MM.1S (cell line): ENCODE data around the gene PPME1.

Source experiments
- DNase-seq: peaks from one replicate; pipeline ENCODE4 v3.0.0-alpha.2; 2015
- H2AFZ ChIP-seq: fragments of 300-600 bp; sonication (generic); 2 replicates; pipeline ENCODE4 v1.6.0; 2016; ENCODE audit warnings: antibody characterized with exemption, low read length
- H3F3A ChIP-seq: fragments of 300-600 bp; sonication (generic); 2 replicates; pipeline ENCODE4 v1.6.1; 2016; ENCODE audit warnings: mild to moderate bottlenecking, antibody characterized with exemption, low read length, moderate library complexity, mixed read lengths; ENCODE audit not compliant: insufficient read depth
- H3K27ac ChIP-seq: fragments of 300-600 bp; sonication (generic); 2 replicates; pipeline ENCODE4 v1.5.1; 2016; ENCODE audit warnings: mild to moderate bottlenecking, low read length
- H3K27me3 ChIP-seq: fragments of 300-600 bp; sonication (generic); replicated peaks from 2 replicates; pipeline ENCODE4 v1.6.0; 2016; ENCODE audit warnings: low read length; ENCODE audit not compliant: insufficient read depth
- H3K36me3 ChIP-seq: fragments of 300-600 bp; sonication (generic); replicated peaks from 2 replicates; pipeline ENCODE4 v1.6.1; 2016; ENCODE audit warnings: mild to moderate bottlenecking, low read length, mixed read lengths; ENCODE audit not compliant: insufficient read depth
- H3K4me1 ChIP-seq: fragments of 300-600 bp; sonication (generic); 2 replicates; pipeline ENCODE4 v1.6.1; 2016; ENCODE audit warnings: low read length, mixed read lengths
- H3K4me2 ChIP-seq: fragments of 300-600 bp; sonication (generic); 2 replicates; pipeline ENCODE4 v1.6.0; 2016; ENCODE audit warnings: low read depth, low read length
- H3K4me3 ChIP-seq: fragments of 300-600 bp; sonication (generic); 2 replicates; pipeline ENCODE4 v1.5.1; 2016; ENCODE audit warnings: low read length, mixed read lengths
- H3K79me2 ChIP-seq: fragments of 300-600 bp; sonication (generic); 2 replicates; pipeline ENCODE4 v1.6.1; 2016; ENCODE audit warnings: mixed run types, low read length, mixed read lengths
- H3K9ac ChIP-seq: fragments of 300-600 bp; sonication (generic); 2 replicates; pipeline ENCODE4 v1.6.1; 2016; ENCODE audit warnings: low read length, mixed read lengths
- H3K9me2 ChIP-seq: fragments of 300-600 bp; sonication (generic); replicated peaks from 2 replicates; pipeline ENCODE4 v1.6.1; 2016; ENCODE audit warnings: mild to moderate bottlenecking, low read length, mixed read lengths; ENCODE audit not compliant: insufficient read depth
- H3K9me3 ChIP-seq: fragments of 300-600 bp; sonication (generic); replicated peaks from 2 replicates; pipeline ENCODE4 v1.6.1; 2016; ENCODE audit warnings: mild to moderate bottlenecking, low read length, mixed read lengths; ENCODE audit not compliant: insufficient read depth
- H4K20me1 ChIP-seq: fragments of 300-600 bp; sonication (generic); 2 replicates; pipeline ENCODE4 v1.6.1; 2016; ENCODE audit warnings: mild to moderate bottlenecking, low read length, moderate library complexity, mixed read lengths; ENCODE audit not compliant: insufficient read depth
- EZH2 ChIP-seq: fragments of 300-600 bp; sonication (generic); optimal IDR thresholded peaks from 2 replicates; pipeline ENCODE3; 2017; ENCODE audit warnings: low read depth, mild to moderate bottlenecking, antibody characterized with exemption, low read length, mixed read lengths
- EZH2phosphoT487 ChIP-seq: fragments of 300-600 bp; sonication (generic); IDR thresholded peaks from 2 replicates; pipeline ENCODE4 v1.6.1; 2018; ENCODE audit warnings: antibody characterized with exemption, low read length
- TF ChIP-seq, protein P1 (sequence below): fragments of 300-600 bp; sonication (generic); IDR thresholded peaks from 2 replicates; pipeline ENCODE4 v1.5.1; 2016; ENCODE audit warnings: antibody characterized with exemption, low read length, mixed read lengths

The PPME1 gene

GRCh38 chr11:74283580-74284180, 112.6 kb downstream of the PPME1 start:
- H3K4me3 ChIP-seq = no peak overlapping the region
- H3K27me3 ChIP-seq = no peaks in the 10 kb centered on the region
- H3K9me3 ChIP-seq = no peaks in the 10 kb centered on the region
- TF ChIP-seq EZH2 = no peak
- TF ChIP-seq, protein P1, sequence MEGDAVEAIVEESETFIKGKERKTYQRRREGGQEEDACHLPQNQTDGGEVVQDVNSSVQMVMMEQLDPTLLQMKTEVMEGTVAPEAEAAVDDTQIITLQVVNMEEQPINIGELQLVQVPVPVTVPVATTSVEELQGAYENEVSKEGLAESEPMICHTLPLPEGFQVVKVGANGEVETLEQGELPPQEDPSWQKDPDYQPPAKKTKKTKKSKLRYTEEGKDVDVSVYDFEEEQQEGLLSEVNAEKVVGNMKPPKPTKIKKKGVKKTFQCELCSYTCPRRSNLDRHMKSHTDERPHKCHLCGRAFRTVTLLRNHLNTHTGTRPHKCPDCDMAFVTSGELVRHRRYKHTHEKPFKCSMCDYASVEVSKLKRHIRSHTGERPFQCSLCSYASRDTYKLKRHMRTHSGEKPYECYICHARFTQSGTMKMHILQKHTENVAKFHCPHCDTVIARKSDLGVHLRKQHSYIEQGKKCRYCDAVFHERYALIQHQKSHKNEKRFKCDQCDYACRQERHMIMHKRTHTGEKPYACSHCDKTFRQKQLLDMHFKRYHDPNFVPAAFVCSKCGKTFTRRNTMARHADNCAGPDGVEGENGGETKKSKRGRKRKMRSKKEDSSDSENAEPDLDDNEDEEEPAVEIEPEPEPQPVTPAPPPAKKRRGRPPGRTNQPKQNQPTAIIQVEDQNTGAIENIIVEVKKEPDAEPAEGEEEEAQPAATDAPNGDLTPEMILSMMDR = no peak
- no peak for TF ChIP-seq EZH2phosphoT487
- H3K79me2 ChIP-seq = no peaks in the 10 kb centered on the region
- H4K20me1 ChIP-seq = no peaks in the 10 kb centered on the region
- no peak for DNase-seq
- H3K9ac ChIP-seq = no peak overlapping the region
- H3K4me1 ChIP-seq = no peaks in the 10 kb centered on the region
- H3K36me3 ChIP-seq = no peaks in the 10 kb centered on the region
- H3F3A ChIP-seq = no peaks in the 10 kb centered on the region
- no peak overlapping the region for H3K27ac ChIP-seq
- H3K9me2 ChIP-seq = no peaks in the 10 kb centered on the region
- no peak overlapping the region for H2AFZ ChIP-seq
- H3K4me2 ChIP-seq = no peak overlapping the region

DNA sequence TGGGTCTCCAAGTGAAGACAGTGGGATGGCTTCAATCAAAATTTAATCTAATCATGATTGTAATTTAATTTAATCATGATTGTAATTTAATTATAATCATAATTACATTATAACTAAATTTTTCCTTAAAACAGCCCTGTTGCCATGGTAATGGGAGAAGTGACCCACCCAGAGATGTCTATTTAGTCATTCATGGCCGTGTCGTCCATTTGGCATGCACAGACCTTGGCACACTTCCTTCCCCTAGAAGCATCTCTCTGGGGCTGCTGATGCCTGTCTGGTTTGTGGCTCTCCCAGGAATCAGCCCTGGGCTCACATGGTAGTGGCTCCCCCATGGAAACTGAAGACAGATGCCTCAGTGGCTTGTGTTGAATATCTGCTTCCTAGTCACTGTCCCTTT, 113.4 kb downstream of the PPME1 start:
- Histone ChIP-seq H3K36me3 (no peaks in the 10 kb centered on the region), H3K9me3 (no peaks in the 10 kb centered on the region), H3K4me2 (no peak overlapping the region), H3F3A (no peaks in the 10 kb centered on the region), H3K4me1 (no peaks in the 10 kb centered on the region), H3K27me3 (no peaks in the 10 kb centered on the region), H3K9me2 (no peaks in the 10 kb centered on the region), H2AFZ (no peak overlapping the region), H3K27ac (no peak overlapping the region), H3K4me3 (no peak overlapping the region), H3K9ac (no peak overlapping the region), H3K79me2 (no peaks in the 10 kb centered on the region), H4K20me1 (no peaks in the 10 kb centered on the region)
- no peak for TF ChIP-seq EZH2
- TF ChIP-seq, protein P1 = no peak
- TF ChIP-seq EZH2phosphoT487 = no peak
- DNase-seq = no peak

DNA sequence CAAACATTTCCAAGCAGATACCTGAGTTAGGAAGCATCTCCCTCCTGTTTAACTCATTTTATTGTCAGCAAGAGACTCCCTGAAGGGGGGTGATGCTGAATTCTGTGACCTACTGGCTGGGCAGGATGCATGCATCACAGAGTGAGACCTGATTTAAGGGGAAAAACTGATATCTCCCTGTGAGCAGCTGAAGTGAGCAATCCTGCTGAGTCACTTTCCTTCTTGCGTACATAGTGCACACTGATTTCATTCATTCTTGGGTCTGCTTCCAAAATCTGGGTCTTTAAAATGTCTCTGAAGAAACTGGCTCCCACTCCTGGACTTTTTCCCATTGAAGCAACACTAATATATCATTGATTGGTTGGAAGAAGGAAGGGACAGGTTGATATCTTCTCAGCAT, 117.1 kb downstream of the PPME1 start:
- Histone ChIP-seq H3K4me1 (no peaks in the 10 kb centered on the region), H3K4me2 (no peak overlapping the region), H4K20me1 (no peaks in the 10 kb centered on the region), H3K27ac (no peak overlapping the region), H3K27me3 (no peaks in the 10 kb centered on the region), H3K79me2 (no peaks in the 10 kb centered on the region), H2AFZ (no peak overlapping the region), H3K9me3 (no peaks in the 10 kb centered on the region), H3K9ac (no peak overlapping the region), H3F3A (no peaks in the 10 kb centered on the region), H3K9me2 (no peaks in the 10 kb centered on the region), H3K36me3 (no peaks in the 10 kb centered on the region), H3K4me3 (no peak overlapping the region)
- no peak for DNase-seq
- TF ChIP-seq EZH2phosphoT487 (no peak), EZH2 (no peak)
- TF ChIP-seq, protein P1 = no peak
